Cardiac atrium fibroblast (primary cell): Measurements from ENCODE around the gene EBF3. TPM values are rescaled to one million over a fixed set of nuclear protein-coding genes. Genes with fewer than 3 reads are reported as not detected.

Experiments
- total RNA-seq: library from RNA; depleted of rRNA; stranded (reverse); fragments of >200 nt; gene quantifications from 2 replicates; pipeline ENCODE4 v1.2.3, GENCODE V29; 2015

The EBF3 gene
- total RNA-seq, result 21.1 and 38.5 TPM in 2 replicates

GRCh38 chr10:129963641-129964501 is at the start of gene EBF3:
EBF3 (minus strand) TSS chr10:129964274; CDS start chr10:129963768, 506 bp downstream.

Other genes starting within 250 kb of the EBF3 start
- gene C10orf143, start 146.6 kb upstream of the EBF3 start, total RNA-seq, result 1.6 TPM in 1 of 2 replicates, not detected in the other
- 55.4 and 66.4 TPM in 2 replicates for gene GLRX3, start 172.1 kb upstream of the EBF3 start, total RNA-seq